SK-N-SH (cell line): Measurements from ENCODE around the gene POC5. TPM values are rescaled to one million over a fixed set of nuclear protein-coding genes. Genes with fewer than 3 reads are reported as not detected.

Source experiments
- CTCF ChIA-PET: fragments of 300-600, 350-600 bp; formaldehyde crosslinking; extraction: SDS; loops from one replicate; lab custom pipeline; 2021; lab: Yijun Ruan, JAX
- POLR2A ChIA-PET: fragments of 350-600 bp; sonication (Branson Sonifier 250); formaldehyde crosslinking; extraction: SDS; loops from one replicate; lab custom pipeline; 2020; ENCODE audit warnings: antibody characterized with exemption, inconsistent platforms; lab: Yijun Ruan, JAX
- DNase-seq: peaks from one replicate; pipeline ENCODE4 v3.0.0; 2012
- H2AFZ ChIP-seq: fragments of 200-600 bp; sonication (generic); 2 replicates; pipeline ENCODE4 v1.8.1; 2016; ENCODE audit warnings: antibody characterized with exemption, mild to moderate bottlenecking, low read depth
- H3F3A ChIP-seq: fragments of 200-600 bp; sonication (generic); replicated peaks from 2 replicates; pipeline ENCODE3; 2016; ENCODE audit warnings: antibody characterized with exemption, mild to moderate bottlenecking; ENCODE audit not compliant: insufficient read depth
- H3K27ac ChIP-seq, 2 experiments: fragments of 200-500 bp in 1 of 2; fragments of 200-600 bp in 1 of 2; sonication (Bioruptor generic) in 1 of 2; sonication (generic), shearing (Covaris generic) in 1 of 2; 2 replicates each; pipeline versions ENCODE4 v1.5.1 to v1.6.1; 2014 to 2016; ENCODE audit warnings: low read depth in 2 of 2, inconsistent platforms in 1 of 2, low read length in 1 of 2, mild to moderate bottlenecking in 1 of 2, mixed read lengths in 1 of 2
- H3K27me3 ChIP-seq: fragments of 200-600 bp; sonication (generic), shearing (Covaris generic); 2 replicates; pipeline ENCODE4 v1.6.1; 2016; ENCODE audit warnings: mixed run types; ENCODE audit not compliant: insufficient read depth
- H3K36me3 ChIP-seq, 2 experiments: fragments of 200-500 bp in 1 of 2; fragments of 200-600 bp in 1 of 2; sonication (Bioruptor generic) in 1 of 2; sonication (generic) in 1 of 2; replicated peaks in 1 of 2; 2 replicates each; pipeline versions ENCODE3 to v1.5.1; 2014 to 2016; ENCODE audit warnings: low read length in 1 of 2, mild to moderate bottlenecking in 1 of 2; ENCODE audit not compliant: insufficient read depth in 2 of 2, control insufficient read depth in 1 of 2
- H3K4me1 ChIP-seq, 2 experiments: fragments of 200-500 bp in 1 of 2; fragments of 200-600 bp in 1 of 2; sonication (Bioruptor generic) in 1 of 2; sonication (generic), shearing (Covaris generic) in 1 of 2; 2 replicates each; pipeline versions ENCODE4 v1.5.1 to v1.6.1; 2014 to 2016; ENCODE audit warnings: low read depth in 1 of 2, low read length in 1 of 2, mixed run types in 1 of 2; ENCODE audit not compliant: insufficient read depth in 2 of 2, control insufficient read depth in 1 of 2
- H3K4me2 ChIP-seq: fragments of 200-600 bp; sonication (generic), shearing (Covaris generic); 2 replicates; pipeline ENCODE4 v1.6.1; 2017; ENCODE audit warnings: mixed run types
- H3K4me3 ChIP-seq, 2 experiments: fragments of 200-500 bp in 1 of 2; fragments of 200-600 bp in 1 of 2; sonication (Bioruptor generic) in 1 of 2; sonication (generic), shearing (Covaris generic) in 1 of 2; 2 replicates each; pipeline versions ENCODE4 v1.5.1 to v1.8.1; 2014 to 2016; ENCODE audit warnings: low read depth in 2 of 2, inconsistent platforms in 1 of 2, low read length in 1 of 2, mild to moderate bottlenecking in 1 of 2, mixed read lengths in 1 of 2, moderate library complexity in 1 of 2
- H3K79me2 ChIP-seq: fragments of 200-600 bp; sonication (generic); 2 replicates; pipeline ENCODE4 v1.8.1; 2017; ENCODE audit warnings: mild to moderate bottlenecking; ENCODE audit not compliant: insufficient read depth
- H3K9ac ChIP-seq: fragments of 200-600 bp; sonication (generic); 2 replicates; pipeline ENCODE4 v1.6.1; 2017; ENCODE audit warnings: mixed run types
- H3K9me2 ChIP-seq: fragments of 200-600 bp; sonication (generic); 2 replicates; pipeline ENCODE4 v1.6.1; 2017; ENCODE audit warnings: mixed run types
- H3K9me3 ChIP-seq: fragments of 200-600 bp; sonication (generic); 2 replicates; pipeline ENCODE4 v1.6.1; 2017; ENCODE audit warnings: mixed run types, mild to moderate bottlenecking, moderate library complexity
- H4K20me1 ChIP-seq: fragments of 200-600 bp; sonication (generic); 2 replicates; pipeline ENCODE4 v1.6.1; 2017; ENCODE audit warnings: mild to moderate bottlenecking, mixed run types; ENCODE audit not compliant: insufficient read depth
- EP300 ChIP-seq, 2 experiments: IDR thresholded peaks; 2 replicates each; pipeline versions ENCODE4 v1.4.0 to v1.6.1; 2012; ENCODE audit warnings: borderline replicate concordance in 1 of 2, low read depth in 1 of 2, low read length in 1 of 2
- EZH2phosphoT487 ChIP-seq: fragments of 200-600 bp; sonication (generic); IDR thresholded peaks from 2 replicates; pipeline ENCODE4 v1.6.1; 2017; ENCODE audit warnings: low read depth, mixed run types, mild to moderate bottlenecking, antibody characterized with exemption, moderate library complexity, borderline replicate concordance
- NRF1 ChIP-seq: IDR thresholded peaks from 2 replicates; pipeline ENCODE4 v1.6.1; 2012; ENCODE audit warnings: low read depth, mild to moderate bottlenecking, low read length
- POLR2AphosphoS5 ChIP-seq: IDR thresholded peaks from 2 replicates; pipeline ENCODE4 v1.6.1; 2012; ENCODE audit warnings: low read depth, low read length
- RCOR1 ChIP-seq: fragments of 150-350 bp; IDR thresholded peaks from 2 replicates; pipeline ENCODE4 v1.6.1; 2017; ENCODE audit warnings: antibody characterized with exemption, low read length
- RFX5 ChIP-seq: IDR thresholded peaks from 2 replicates; pipeline ENCODE4 v1.6.1; 2012; ENCODE audit warnings: mild to moderate bottlenecking, improper control_type of control experiment, low read length
- SIN3A ChIP-seq: IDR thresholded peaks from 2 replicates; pipeline ENCODE4 v1.6.1; 2012; ENCODE audit warnings: low read depth, mild to moderate bottlenecking, low read length, moderate library complexity, borderline replicate concordance
- SMC3 ChIP-seq: IDR thresholded peaks from 2 replicates; pipeline ENCODE4 v1.6.1; 2012; ENCODE audit warnings: low read depth, low read length, improper control_type of control experiment
- TAF1 ChIP-seq: IDR thresholded peaks from 2 replicates; pipeline ENCODE4 v1.6.1; 2012; ENCODE audit warnings: low read depth, mild to moderate bottlenecking, low read length, moderate library complexity, borderline replicate concordance
- TCF12 ChIP-seq: IDR thresholded peaks from 2 replicates; pipeline ENCODE4 v1.4.0; 2012
- WGBS: methylation state at CpG from one replicate; pipeline ENCODE4 v1.1.6; 2017; ENCODE audit warnings: low lambda C conversion rate; 5-methylcytosine and 5-hydroxymethylcytosine counted together
- polyA plus RNA-seq, 3 experiments: library from polyadenylated mRNA; depleted of rRNA; stranded (reverse); fragments of >200 nt; gene quantifications; 2 replicates each; pipeline ENCODE4 v1.2.3, GENCODE V29; 2012
- TF ChIP-seq, protein P1 (sequence below): IDR thresholded peaks from 2 replicates; pipeline ENCODE4; 2012
- TF ChIP-seq, protein P2 (sequence below): IDR thresholded peaks from 2 replicates; pipeline ENCODE4 v1.4.0; 2012; ENCODE audit warnings: low read depth
- TF ChIP-seq, protein P3 (sequence below): IDR thresholded peaks from 2 replicates; pipeline ENCODE4 v1.4.0; 2012; ENCODE audit warnings: low read depth, borderline replicate concordance

Gene POC5
- polyA plus RNA-seq, 1 of the 3 experiments (the other 2 are of a cell fraction) = 15.9 TPM

DNA sequence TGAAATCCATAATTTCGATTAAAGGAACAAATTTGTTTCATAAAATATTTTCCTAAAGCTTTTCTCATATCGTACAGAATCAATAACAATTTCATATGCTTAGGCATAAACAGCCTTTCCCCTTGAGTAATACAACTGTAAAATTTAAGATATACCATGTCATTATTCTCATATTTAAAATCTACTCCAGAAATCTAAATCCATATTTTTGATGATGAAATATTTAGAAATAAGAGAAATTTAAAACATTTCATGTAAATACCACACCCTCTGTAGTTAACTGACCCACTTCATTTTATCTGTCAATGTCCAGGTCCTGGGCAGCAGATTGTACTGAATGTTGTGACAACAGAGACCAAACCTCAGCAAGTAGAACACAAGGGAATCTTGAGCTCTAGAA, 5.1 kb downstream of the POC5 start (continued):
- TF ChIP-seq, protein P1, sequence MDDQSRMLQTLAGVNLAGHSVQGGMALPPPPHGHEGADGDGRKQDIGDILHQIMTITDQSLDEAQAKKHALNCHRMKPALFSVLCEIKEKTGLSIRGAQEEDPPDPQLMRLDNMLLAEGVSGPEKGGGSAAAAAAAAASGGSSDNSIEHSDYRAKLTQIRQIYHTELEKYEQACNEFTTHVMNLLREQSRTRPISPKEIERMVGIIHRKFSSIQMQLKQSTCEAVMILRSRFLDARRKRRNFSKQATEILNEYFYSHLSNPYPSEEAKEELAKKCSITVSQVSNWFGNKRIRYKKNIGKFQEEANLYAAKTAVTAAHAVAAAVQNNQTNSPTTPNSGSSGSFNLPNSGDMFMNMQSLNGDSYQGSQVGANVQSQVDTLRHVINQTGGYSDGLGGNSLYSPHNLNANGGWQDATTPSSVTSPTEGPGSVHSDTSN = no peak
- TF ChIP-seq RFX5 (no peak), NRF1 (no peak), TAF1 (no peak), RCOR1 (no peak), TCF12 (no peak), POLR2AphosphoS5 (no peak)
- TF ChIP-seq, protein P2, sequence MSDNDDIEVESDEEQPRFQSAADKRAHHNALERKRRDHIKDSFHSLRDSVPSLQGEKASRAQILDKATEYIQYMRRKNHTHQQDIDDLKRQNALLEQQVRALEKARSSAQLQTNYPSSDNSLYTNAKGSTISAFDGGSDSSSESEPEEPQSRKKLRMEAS = no peak
- TF ChIP-seq, all 33 proteins: peak for 0

DNA sequence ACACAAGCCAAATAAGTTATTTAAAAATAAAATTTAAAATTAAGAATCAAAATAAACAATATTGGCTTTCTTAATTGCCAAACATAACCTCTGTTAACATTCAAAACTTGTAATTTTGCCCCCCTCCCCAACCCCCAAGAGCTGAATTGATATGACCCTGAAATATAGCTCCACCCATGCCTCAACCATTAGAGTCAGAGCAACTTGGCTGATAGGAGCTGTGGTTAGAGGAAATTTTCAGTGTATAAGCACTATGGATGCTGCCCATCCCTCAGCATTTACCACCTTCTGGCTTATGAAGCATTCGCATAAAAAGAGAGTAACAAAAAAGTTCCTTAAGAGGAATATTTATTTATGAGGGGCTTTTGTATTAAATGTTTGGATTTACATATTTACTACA, 6.1 kb downstream of the POC5 start:
- Histone ChIP-seq H3K27me3 (no peaks in the 10 kb centered on the region), H3K4me2 (no peak overlapping the region), H3K79me2 (peaks cover 60% of the 10 kb centered on the region), H2AFZ (no peak overlapping the region), H3K4me1 (peaks cover 2 to 6% of the 10 kb centered on the region in 2 experiments; a peak in 3 of 4 replicates), H4K20me1 (no peaks in the 10 kb centered on the region), H3K27ac (no peak overlapping the region), H3K36me3 (peaks cover 37 to 46% of the 10 kb centered on the region in 2 experiments), H3K9ac (no peak overlapping the region), H3F3A (no peaks in the 10 kb centered on the region), H3K9me2 (no peaks in the 10 kb centered on the region), H3K4me3 (no peak overlapping the region), H3K9me3 (no peaks in the 10 kb centered on the region)
- DNase-seq = no peak
- no peak for TF ChIP-seq EP300 (IDR thresholded peaks at IDR 0.05; ENCODE audit: borderline replicate concordance in 1 of 2, low read depth in 1 of 2, low read length in 1 of 2)
- TF ChIP-seq, protein P1 = no peak
- no peak for TF ChIP-seq RCOR1
- 96% methylated on average over 1 of the region's 1 CpG for WGBS
- POLR2A ChIA-PET = no interaction called here
- CTCF ChIA-PET = no interaction called here

DNA sequence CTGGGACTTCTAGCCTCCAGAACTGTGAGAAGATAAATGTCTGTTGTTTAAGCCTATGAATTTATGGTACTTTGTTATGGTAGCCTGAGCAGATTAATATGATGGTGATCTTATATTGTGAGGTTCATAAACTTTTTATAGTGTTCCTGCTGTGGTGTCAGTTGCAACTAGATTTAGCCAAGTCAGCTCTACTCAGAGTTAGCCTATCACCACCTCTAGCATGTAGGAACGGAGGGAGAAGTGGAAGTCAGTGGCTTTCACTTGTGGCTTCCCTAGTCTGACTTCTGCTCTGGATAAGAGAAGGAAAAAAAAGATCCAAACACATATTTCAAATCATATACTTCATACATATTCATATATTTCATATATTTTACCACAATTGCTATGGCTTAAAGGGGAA, 6.6 kb downstream of the POC5 start:
- no peak overlapping the region for H3K4me2 ChIP-seq
- CTCF ChIA-PET = no interaction called here
- no peaks in the 10 kb centered on the region for H4K20me1 ChIP-seq
- no peak overlapping the region for H2AFZ ChIP-seq
- H3K36me3 ChIP-seq = peaks cover 38 to 47% of the 10 kb centered on the region in 2 experiments
- POLR2A ChIA-PET = no interaction called here
- no peaks in the 10 kb centered on the region for H3K9me2 ChIP-seq
- H3K9ac ChIP-seq = no peak overlapping the region
- H3K79me2 ChIP-seq = peaks cover 55% of the 10 kb centered on the region
- H3K27me3 ChIP-seq = no peaks in the 10 kb centered on the region
- no peak overlapping the region for H3K27ac ChIP-seq
- no peak overlapping the region for H3K4me3 ChIP-seq
- TF ChIP-seq, protein P3, sequence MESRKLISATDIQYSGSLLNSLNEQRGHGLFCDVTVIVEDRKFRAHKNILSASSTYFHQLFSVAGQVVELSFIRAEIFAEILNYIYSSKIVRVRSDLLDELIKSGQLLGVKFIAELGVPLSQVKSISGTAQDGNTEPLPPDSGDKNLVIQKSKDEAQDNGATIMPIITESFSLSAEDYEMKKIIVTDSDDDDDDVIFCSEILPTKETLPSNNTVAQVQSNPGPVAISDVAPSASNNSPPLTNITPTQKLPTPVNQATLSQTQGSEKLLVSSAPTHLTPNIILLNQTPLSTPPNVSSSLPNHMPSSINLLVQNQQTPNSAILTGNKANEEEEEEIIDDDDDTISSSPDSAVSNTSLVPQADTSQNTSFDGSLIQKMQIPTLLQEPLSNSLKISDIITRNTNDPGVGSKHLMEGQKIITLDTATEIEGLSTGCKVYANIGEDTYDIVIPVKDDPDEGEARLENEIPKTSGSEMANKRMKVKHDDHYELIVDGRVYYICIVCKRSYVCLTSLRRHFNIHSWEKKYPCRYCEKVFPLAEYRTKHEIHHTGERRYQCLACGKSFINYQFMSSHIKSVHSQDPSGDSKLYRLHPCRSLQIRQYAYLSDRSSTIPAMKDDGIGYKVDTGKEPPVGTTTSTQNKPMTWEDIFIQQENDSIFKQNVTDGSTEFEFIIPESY = no peak
- TF ChIP-seq SMC3 (no peak), EZH2phosphoT487 (no peak), TCF12 (no peak), SIN3A (no peak)
- peaks cover under 1 to 2% of the 10 kb centered on the region in 2 experiments; a peak in 3 of 4 replicates for H3K4me1 ChIP-seq
- no peak for DNase-seq
- H3F3A ChIP-seq = no peaks in the 10 kb centered on the region
- 90% methylated on average over 1 of the region's 1 CpG for WGBS
- H3K9me3 ChIP-seq = no peaks in the 10 kb centered on the region
